ENCODE data around the gene PKIG.
"Not testable (repeated sequence)": the region's sequence is repeated elsewhere in the genome, so short reads cannot be mapped to it uniquely, and the experiment has no call there.

PKIG gene

GRCh38 chr20:44643596-44644229 lies 61.3 kb downstream of the PKIG start:
- no peak for DNase-seq

GRCh38 chr20:44644230-44644617 lies 61.8 kb downstream of the PKIG start:
- DNase-seq: no peak

- no peak for DNase-seq
These were observed 62.3 kb downstream of the PKIG start for GRCh38 chr20:44644667-44645131.

- no peak for DNase-seq
These were observed 63.8 kb downstream of the PKIG start for GRCh38 chr20:44646023-44646640.

GRCh38 chr20:44646641-44647274 lies 64.4 kb downstream of the PKIG start:
- no peak for DNase-seq

GRCh38 chr20:44648068-44648467 lies 65.7 kb downstream of the PKIG start:
- DNase-seq: no peak

GRCh38 chr20:44648579-44648978 lies 66.2 kb downstream of the PKIG start:
- DNase-seq: no peak

- DNase-seq: no peak
These were observed 66.7 kb downstream of the PKIG start for GRCh38 chr20:44649126-44649525.

GRCh38 chr20:44649976-44650375 lies 67.6 kb downstream of the PKIG start:
- no peak for DNase-seq

- peak; percentile 52 for DNase-seq
These were observed 68.5 kb downstream of the PKIG start for GRCh38 chr20:44650771-44651433.

GRCh38 chr20:44651434-44651683 lies 69.0 kb downstream of the PKIG start:
- DNase-seq: no peak

- DNase-seq: peak; percentile 54
These were observed 69.5 kb downstream of the PKIG start, which contains the start of gene ADA for GRCh38 chr20:44651684-44652423. Gene ADA (minus strand): TSS chr20:44651699. CDS start chr20:44651607, 92 bp downstream.

GRCh38 chr20:44653546-44653945 lies 71.2 kb downstream of the PKIG start:
- DNase-seq: no peak

GRCh38 chr20:44654210-44654609 lies 71.8 kb downstream of the PKIG start:
- not testable (repeated sequence) for DNase-seq

GRCh38 chr20:44656448-44656847 lies 74.1 kb downstream of the PKIG start:
- no peak for DNase-seq

GRCh38 chr20:44657875-44658274 lies 75.5 kb downstream of the PKIG start:
- no peak for DNase-seq

GRCh38 chr20:44658810-44659209 lies 76.4 kb downstream of the PKIG start:
- DNase-seq: no peak

GRCh38 chr20:44659931-44660330 lies 77.6 kb downstream of the PKIG start:
- DNase-seq: no peak

- DNase-seq: no peak
These were observed 78.2 kb downstream of the PKIG start for GRCh38 chr20:44660581-44660980.

- no peak for DNase-seq
These were observed 79.9 kb downstream of the PKIG start for GRCh38 chr20:44662261-44662660.

- DNase-seq: no peak
These were observed 81.8 kb downstream of the PKIG start for GRCh38 chr20:44664131-44664530.

GRCh38 chr20:44666066-44666465 lies 83.7 kb downstream of the PKIG start:
- DNase-seq: no peak
